Fibroblast of peridontal ligament (primary cell): ENCODE results near the gene RALGAPA1.
"Not testable (repeated sequence)": the region's sequence is repeated elsewhere in the genome, so short reads cannot be mapped to it uniquely, and the experiment has no call there.

Experiments
- DNase-seq: peaks from one replicate; pipeline ENCODE4 v3.0.0-alpha.2; 2010; ENCODE audit errors: extremely low read depth

RALGAPA1 gene

GRCh38 chr14:35766036-35766699 lies 42.9 kb downstream of the RALGAPA1 start:
- no peak for DNase-seq

DNA sequence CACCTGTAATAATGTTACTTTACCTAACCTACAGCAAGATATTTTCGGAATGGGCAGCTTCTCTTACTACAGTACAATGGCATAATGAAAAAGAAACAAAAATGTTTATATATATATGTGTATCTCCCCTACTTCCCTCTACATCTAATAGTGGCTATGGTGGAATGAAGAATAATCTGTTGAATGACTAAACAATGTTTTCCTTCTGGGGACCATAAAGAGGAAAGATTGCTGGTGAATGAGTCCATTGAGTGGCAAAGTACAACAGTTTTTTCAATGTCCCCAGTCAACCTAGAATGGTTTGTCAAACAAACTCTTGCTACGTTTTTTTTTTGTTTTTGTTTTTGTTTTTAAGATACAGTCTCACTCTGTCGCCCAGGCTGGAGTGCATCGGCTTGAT lies 47.2 kb downstream of the RALGAPA1 start:
- DNase-seq = no peak

DNA sequence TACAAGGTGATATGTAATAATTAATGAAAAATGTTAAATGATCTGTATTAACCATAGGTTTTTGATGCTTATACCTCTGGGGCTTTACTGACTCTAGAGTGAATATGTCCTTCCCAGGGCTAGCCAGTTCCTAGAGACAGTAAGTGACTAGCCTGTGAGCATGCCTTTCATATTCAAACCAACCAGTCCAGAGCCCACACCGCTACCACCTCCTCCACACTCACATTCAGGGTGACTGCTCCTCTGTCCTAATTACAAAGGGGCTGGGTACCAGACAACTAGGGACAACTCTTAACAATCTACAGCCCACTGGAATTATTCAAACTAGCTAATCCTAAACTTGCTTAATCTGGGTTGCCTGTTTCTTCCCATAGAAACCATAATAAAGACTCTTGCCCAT lies 49.0 kb downstream of the RALGAPA1 start:
- no peak for DNase-seq

GRCh38 chr14:35758523-35759129 lies 50.5 kb downstream of the RALGAPA1 start:
- no peak for DNase-seq

GRCh38 chr14:35754671-35755070 lies 54.4 kb downstream of the RALGAPA1 start:
- DNase-seq = no peak

DNA sequence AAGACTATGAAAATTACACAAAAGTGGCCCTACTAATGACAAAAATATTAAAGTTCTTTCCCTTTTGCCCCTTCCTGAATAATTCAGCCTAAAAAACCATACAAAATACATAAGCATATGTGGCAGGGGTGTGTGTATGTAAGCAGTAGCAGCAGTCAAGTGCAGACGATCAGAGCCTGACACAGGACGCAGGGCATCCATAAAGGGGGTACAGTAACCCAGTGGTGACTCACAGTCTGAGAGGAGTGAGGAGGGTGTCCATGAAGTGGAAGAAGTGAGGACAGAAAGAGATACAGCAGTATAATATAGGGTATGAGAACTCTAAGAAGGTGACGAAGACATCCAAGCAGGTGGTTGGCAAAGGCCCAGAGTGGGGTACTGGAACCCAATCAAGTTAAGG lies 56.7 kb downstream of the RALGAPA1 start:
- no peak for DNase-seq

GRCh38 chr14:35750202-35750904 lies 58.7 kb downstream of the RALGAPA1 start:
- no peak for DNase-seq

GRCh38 chr14:35747379-35747778 lies 61.7 kb downstream of the RALGAPA1 start:
- DNase-seq = peak; percentile 74

DNA sequence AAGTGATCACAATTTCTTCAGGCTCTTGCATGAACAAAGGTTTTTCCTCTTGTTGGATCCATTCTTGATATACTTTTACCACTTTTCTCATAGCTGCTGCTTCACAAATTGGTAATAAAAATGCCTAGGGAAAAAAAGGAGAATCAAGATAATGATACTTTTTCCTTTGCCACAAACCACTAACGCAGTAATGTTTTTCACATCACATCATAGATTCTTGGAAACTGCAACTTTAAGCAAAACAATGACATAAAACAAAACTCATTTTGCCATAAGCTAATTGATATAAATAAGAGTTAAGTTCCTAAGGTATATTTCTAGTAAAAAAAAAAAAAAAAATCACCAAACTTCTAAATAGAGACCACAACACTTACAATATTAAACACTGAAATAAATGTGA lies 66.7 kb downstream of the RALGAPA1 start:
- no peak for DNase-seq

GRCh38 chr14:35742032-35742371 lies 67.1 kb downstream of the RALGAPA1 start:
- no peak for DNase-seq

- DNase-seq = no peak
Measured at GRCh38 chr14:35741345-35742031, 67.6 kb downstream of the RALGAPA1 start.

DNA sequence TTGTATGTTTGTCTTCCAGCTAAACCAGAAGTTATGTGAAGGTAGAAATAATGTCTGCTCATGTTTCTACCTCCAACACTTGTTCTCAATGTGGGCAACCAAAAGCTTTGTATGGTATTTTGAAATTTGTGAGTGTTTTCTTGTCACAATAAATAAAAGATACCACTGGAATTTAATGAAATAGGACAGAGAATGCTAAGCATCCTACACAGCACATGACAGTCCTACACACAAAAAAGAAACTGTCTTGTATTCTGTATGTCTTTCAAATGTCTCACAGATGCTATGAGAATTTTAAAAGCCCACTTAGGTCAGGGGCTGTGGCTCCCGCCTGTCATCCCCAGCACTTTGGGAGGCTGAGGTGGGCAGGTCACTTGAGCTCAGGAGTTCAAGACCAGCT lies 68.9 kb downstream of the RALGAPA1 start:
- DNase-seq = no peak

- DNase-seq = not testable (repeated sequence)
Measured at GRCh38 chr14:35735163-35735562, 73.9 kb downstream of the RALGAPA1 start.

DNA sequence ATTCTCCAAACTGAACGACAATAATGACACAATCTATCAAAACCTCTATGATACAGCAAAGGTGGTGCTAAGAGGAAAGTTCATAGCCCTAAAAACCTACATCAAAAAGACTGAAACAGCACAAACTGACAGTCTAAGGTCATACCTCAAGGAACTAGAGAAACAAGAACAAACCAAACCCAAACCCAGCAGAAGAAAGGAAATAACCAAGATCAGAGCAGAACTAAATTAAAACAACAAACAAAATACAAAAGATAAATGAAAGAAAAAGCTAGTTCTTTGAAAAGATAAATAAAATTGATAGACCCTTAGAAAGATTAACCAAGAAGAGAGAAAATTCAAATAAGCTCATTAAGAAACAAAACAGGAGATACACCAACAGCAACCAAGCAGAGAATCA lies 75.6 kb downstream of the RALGAPA1 start:
- not testable (repeated sequence) for DNase-seq

DNA sequence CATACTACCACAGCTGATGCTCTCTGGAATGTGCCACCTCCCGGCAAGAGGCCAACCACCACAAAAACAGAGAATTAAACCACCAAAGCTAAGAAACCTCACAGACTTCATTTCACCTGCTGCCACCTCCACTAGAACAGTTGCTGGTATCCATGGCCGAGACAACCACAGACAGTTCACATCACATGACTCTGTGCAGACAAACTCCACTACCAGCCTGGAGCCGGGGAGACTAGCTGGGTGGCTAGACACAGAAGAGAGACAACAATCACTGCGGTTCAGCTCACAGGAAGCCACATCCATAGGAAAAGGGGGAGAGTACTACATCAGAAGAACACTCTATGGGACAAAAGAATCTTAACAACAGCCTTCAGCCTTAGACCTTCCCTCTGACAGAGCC lies 78.2 kb downstream of the RALGAPA1 start:
- DNase-seq = no peak

- no peak for DNase-seq
Measured at GRCh38 chr14:35727764-35728163, 81.3 kb downstream of the RALGAPA1 start.

DNA sequence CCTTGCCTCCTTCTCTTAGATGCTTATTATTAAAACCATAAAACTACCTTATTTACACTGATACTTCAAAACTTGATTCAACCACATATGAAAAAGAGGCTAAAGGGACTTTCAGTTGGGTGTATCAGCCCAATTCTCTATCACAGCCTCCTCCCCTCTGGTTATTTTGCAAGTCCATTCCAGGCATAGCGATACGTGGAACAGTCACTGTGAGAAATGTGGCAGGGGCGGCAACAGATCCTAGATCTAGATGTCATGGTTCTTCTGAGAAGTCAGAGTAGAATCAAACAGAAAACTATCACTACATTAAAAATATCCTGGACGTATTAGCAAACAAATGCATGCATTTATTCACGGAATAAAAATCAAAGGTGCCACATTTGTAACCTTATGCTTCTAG lies 83.2 kb downstream of the RALGAPA1 start:
- DNase-seq = no peak

DNA sequence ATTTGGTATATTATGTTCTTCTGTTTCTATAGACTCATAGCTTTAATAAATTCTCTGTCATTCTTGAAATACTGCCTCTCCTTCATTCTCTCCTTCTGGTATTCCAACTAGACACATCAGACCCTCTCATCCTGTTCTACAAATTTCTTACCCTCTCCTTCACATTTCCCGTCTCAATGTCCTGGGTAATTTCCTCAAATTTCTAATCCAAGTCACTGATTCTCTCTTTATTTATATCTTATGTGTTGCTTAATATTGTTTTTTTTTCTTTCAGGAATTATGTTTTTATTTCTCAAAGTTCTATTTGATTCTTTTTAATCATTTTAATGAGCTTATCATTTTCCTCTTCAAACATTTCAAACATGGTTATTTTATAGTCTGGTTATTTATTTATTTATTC lies 94.0 kb downstream of the RALGAPA1 start:
- DNase-seq = no peak

- no peak for DNase-seq
Measured at GRCh38 chr14:35712466-35712865, 96.6 kb downstream of the RALGAPA1 start.

GRCh38 chr14:35708062-35708461 lies 101.0 kb downstream of the RALGAPA1 start:
- no peak for DNase-seq

GRCh38 chr14:35705636-35706035 lies 103.5 kb downstream of the RALGAPA1 start:
- no peak for DNase-seq

GRCh38 chr14:35704793-35705493 lies 104.2 kb downstream of the RALGAPA1 start:
- no peak for DNase-seq
